Left lung (tissue), 10 donors: Measurements from ENCODE around the gene NSUN3. TPM values are rescaled to one million over a fixed set of nuclear protein-coding genes. Genes with fewer than 3 reads are reported as not detected.

ENCODE experiments used
- ATAC-seq: fragments of 200-7000 bp; cut with Tn5 transposase; one replicate; pipeline ENCODE4 v1.9.1; 2020; ENCODE audit warnings: moderate library complexity
- DNase-seq, 4 donors: peaks; one replicate each; pipeline ENCODE4 v3.0.0-alpha.2; 2013 to 2020
- H3K27ac ChIP-seq, 2 donors: fragments of 200-600 bp; sonication (generic) in 1 of 2; one replicate each; pipeline versions ENCODE4 v1.5.0 to v1.8.0; 2020 to 2021
- H3K27me3 ChIP-seq, 2 donors: fragments of 200-600 bp; sonication (generic) in 1 of 2; one replicate each; pipeline versions ENCODE4 v1.5.0 to v1.8.0; 2020 to 2021
- H3K36me3 ChIP-seq, 2 donors: fragments of 200-600 bp; sonication (generic) in 1 of 2; one replicate each; pipeline versions ENCODE4 v1.5.0 to v1.8.0; 2020 to 2021
- H3K4me1 ChIP-seq, 2 donors: fragments of 200-600 bp; one replicate each; pipeline ENCODE4 v1.8.0; 2021
- H3K4me3 ChIP-seq, 2 donors: fragments of 200-600 bp; sonication (generic) in 1 of 2; one replicate each; pipeline versions ENCODE4 v1.5.0 to v1.8.0; 2020 to 2021; ENCODE audit warnings: mild to moderate bottlenecking in 1 of 2
- H3K9me3 ChIP-seq, 2 donors: fragments of 200-600 bp; sonication (generic) in 1 of 2; one replicate each; pipeline versions ENCODE4 v1.5.0 to v1.8.0; 2020 to 2021
- CTCF ChIP-seq, 2 donors: fragments of 200-600 bp; sonication (generic) in 1 of 2; IDR thresholded peaks; one replicate each; pipeline versions ENCODE4 v1.5.0 to v1.8.0; 2021; ENCODE audit warnings: antibody characterized with exemption in 2 of 2
- intact Hi-C, 2 donors: fragments of 100-400 bp; cut with DNase I; formaldehyde crosslinking; loops; one replicate each; pipeline versions ENCODE4 v1.11.2 to v1.14.2; 2022
- polyA plus RNA-seq, 6 donors: library from polyadenylated mRNA; unstranded; fragments of 120-200 nt; gene quantifications; one replicate each; pipeline ENCODE4 v1.2.1, GENCODE V29; 2013; ENCODE audit not compliant: insufficient read length in 6 of 6
- total RNA-seq, 2 donors: library from RNA; stranded (reverse); fragmentation: NEBNext Ultra II Directional; extraction: Animal tissue kit (Norgen Biotek cat#: 25700); gene quantifications; one replicate each; pipeline ENCODE4 v1.2.1, GENCODE V29; 2021
- donor health status: DM: no; HTN: yes; CAD: no.
- donor health status: DM: no; HTN: no; CAD: no.

Gene NSUN3
- total and polyA plus RNA-seq, 8 donors: 13.4 to 18.8 (median 16.3) TPM

GRCh38 chr3:94176988-94177745 is 114.3 kb downstream of the NSUN3 start:
- no peaks in the 10 kb centered on the region for H3K4me1 ChIP-seq
- DNase-seq (no peak), ATAC-seq (no peak)
- intact Hi-C loops: no loop called here
- H3K27me3 ChIP-seq: no peaks in the 10 kb centered on the region
- no peak overlapping the region for H3K27ac ChIP-seq
- H3K36me3 ChIP-seq: no peaks in the 10 kb centered on the region
- TF ChIP-seq CTCF (IDR thresholded peaks at IDR 0.05): no peak
- no peak overlapping the region for H3K4me3 ChIP-seq
- no peaks in the 10 kb centered on the region for H3K9me3 ChIP-seq

Other genes with a start within 250 kb of the NSUN3 start
- 100 to 1,000 TPM in 1 of 2 donors, 10 to 100 TPM in 1; 51.1 to 119 TPM for gene PROS1, start 89.2 kb upstream of the NSUN3 start, total RNA-seq
- gene PROS1, start 89.2 kb upstream of the NSUN3 start, polyA plus RNA-seq: 10 to 100 TPM; 22.7 to 27.9 (median 27.0) TPM
- gene ARL13B, start 82.9 kb upstream of the NSUN3 start, total RNA-seq: 10 to 100 TPM; 21.5 to 25.2 TPM
- 10 to 100 TPM; 13.9 to 17.7 (median 15.9) TPM for gene ARL13B, start 82.9 kb upstream of the NSUN3 start, polyA plus RNA-seq
- 1 to 10 TPM; 2.4 to 4.8 TPM for gene STX19, start 34.5 kb upstream of the NSUN3 start, total RNA-seq
- gene STX19, start 34.5 kb upstream of the NSUN3 start, polyA plus RNA-seq: 1 to 10 TPM; 4.8 to 8.5 (median 5.5) TPM
- 1 to 10 TPM; 6.6 to 7.4 TPM for gene DHFR2, start 145 bp upstream of the NSUN3 start, total RNA-seq
- 10 to 100 TPM; 10.0 to 11.5 (median 10.9) TPM for gene DHFR2, start 145 bp upstream of the NSUN3 start, polyA plus RNA-seq